Gastroesophageal sphincter (tissue), 3 donors: ENCODE data around the gene LYPD5.

Experiments
- POLR2A ChIP-seq, 2 donors: fragments of 450-650 bp; IDR thresholded peaks; one replicate each; pipeline ENCODE4 v1.6.1; 2017; ENCODE audit warnings: antibody characterized with exemption in 2 of 2, mild to moderate bottlenecking in 2 of 2, moderate library complexity in 1 of 2
- TF ChIP-seq, protein P1 (sequence below), 4 experiments: fragments of 200-600 bp in 2 of 4; fragments of 450-650 bp in 2 of 4; sonication (generic) in 1 of 4; IDR thresholded peaks; one replicate each; pipeline ENCODE4 v1.5.1; 2017 to 2019; ENCODE audit warnings: antibody characterized with exemption in 4 of 4, mild to moderate bottlenecking in 2 of 4, moderate library complexity in 2 of 4

GRCh38 chr19:43754253-43754502 lies 48.1 kb downstream of the LYPD5 start:
- no peak for TF ChIP-seq POLR2A (IDR thresholded peaks at IDR 0.05)
- TF ChIP-seq, protein P1, sequence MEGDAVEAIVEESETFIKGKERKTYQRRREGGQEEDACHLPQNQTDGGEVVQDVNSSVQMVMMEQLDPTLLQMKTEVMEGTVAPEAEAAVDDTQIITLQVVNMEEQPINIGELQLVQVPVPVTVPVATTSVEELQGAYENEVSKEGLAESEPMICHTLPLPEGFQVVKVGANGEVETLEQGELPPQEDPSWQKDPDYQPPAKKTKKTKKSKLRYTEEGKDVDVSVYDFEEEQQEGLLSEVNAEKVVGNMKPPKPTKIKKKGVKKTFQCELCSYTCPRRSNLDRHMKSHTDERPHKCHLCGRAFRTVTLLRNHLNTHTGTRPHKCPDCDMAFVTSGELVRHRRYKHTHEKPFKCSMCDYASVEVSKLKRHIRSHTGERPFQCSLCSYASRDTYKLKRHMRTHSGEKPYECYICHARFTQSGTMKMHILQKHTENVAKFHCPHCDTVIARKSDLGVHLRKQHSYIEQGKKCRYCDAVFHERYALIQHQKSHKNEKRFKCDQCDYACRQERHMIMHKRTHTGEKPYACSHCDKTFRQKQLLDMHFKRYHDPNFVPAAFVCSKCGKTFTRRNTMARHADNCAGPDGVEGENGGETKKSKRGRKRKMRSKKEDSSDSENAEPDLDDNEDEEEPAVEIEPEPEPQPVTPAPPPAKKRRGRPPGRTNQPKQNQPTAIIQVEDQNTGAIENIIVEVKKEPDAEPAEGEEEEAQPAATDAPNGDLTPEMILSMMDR (IDR thresholded peaks at IDR 0.05): no peak
